ENCODE results near the gene PTPN22. TPM values are rescaled to one million over a fixed set of nuclear protein-coding genes. Genes with fewer than 3 reads are reported as not detected.

Gene PTPN22
- total and polyA plus RNA-seq, 2 donors from 2014 or later = 0.32 to 6.6 TPM

DNA sequence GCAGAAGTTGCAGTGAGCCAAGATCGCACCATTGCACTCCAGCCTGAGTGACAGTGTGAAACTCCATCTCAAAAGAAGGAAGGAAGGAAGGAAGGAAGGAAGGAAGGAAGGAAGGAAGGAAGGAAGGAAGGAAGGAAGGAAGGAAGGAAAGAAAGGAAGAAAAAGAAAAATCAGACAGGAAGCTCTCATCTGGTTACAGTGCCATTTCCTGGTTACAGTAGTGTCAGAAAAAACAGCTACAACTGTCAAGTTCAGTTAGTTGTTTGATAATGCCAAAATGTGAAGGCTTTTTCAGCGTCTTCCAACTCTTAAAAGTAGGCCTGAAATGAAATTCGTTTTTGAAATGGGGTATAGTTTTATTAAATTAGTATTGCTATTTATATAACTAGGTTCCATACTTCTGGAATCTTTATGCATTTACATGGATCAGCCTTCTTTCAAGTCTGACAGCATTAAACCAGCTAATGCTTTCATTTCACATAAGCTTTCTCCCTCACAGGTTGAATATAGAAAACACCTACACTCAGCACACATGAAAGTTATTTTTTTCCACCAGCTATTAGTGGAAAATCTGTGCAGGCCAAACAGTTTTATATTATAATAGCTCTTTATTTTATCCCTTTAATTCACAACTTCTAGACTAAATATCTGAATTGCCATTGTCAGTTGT, 21.2 kb downstream of the PTPN22 start:
- Histone ChIP-seq H3K9me3 (ENCODE audit: control insufficient read depth in 2 of 3, insufficient read depth in 1 of 3, low read length in 3 of 3) (no peaks in the 10 kb centered on the region), H3K27ac (ENCODE audit: low read depth in 2 of 2, low read length in 2 of 2) (no peak overlapping the region), H3K4me3 (ENCODE audit: low read length in 3 of 3) (no peak overlapping the region), H3K4me1 (ENCODE audit: control insufficient read depth in 2 of 3, insufficient read depth in 2 of 3, low read depth in 1 of 3, low read length in 3 of 3) (no peaks in the 10 kb centered on the region), H3K27me3 (ENCODE audit: control insufficient read depth, insufficient read depth, low read length) (no peaks in the 10 kb centered on the region), H3K9ac (ENCODE audit: low read length in 3 of 3) (no peak overlapping the region), H3K36me3 (ENCODE audit: control insufficient read depth in 2 of 3, insufficient read depth in 3 of 3, low read length in 3 of 3) (no peaks in the 10 kb centered on the region)
- DNase-seq (no peak), FAIRE-seq (no peak)
- intact Hi-C loops (cut with DNase I) = no loop called here
- TF ChIP-seq, protein P1, sequence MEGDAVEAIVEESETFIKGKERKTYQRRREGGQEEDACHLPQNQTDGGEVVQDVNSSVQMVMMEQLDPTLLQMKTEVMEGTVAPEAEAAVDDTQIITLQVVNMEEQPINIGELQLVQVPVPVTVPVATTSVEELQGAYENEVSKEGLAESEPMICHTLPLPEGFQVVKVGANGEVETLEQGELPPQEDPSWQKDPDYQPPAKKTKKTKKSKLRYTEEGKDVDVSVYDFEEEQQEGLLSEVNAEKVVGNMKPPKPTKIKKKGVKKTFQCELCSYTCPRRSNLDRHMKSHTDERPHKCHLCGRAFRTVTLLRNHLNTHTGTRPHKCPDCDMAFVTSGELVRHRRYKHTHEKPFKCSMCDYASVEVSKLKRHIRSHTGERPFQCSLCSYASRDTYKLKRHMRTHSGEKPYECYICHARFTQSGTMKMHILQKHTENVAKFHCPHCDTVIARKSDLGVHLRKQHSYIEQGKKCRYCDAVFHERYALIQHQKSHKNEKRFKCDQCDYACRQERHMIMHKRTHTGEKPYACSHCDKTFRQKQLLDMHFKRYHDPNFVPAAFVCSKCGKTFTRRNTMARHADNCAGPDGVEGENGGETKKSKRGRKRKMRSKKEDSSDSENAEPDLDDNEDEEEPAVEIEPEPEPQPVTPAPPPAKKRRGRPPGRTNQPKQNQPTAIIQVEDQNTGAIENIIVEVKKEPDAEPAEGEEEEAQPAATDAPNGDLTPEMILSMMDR (IDR thresholded peaks at IDR 0.05; ENCODE audit: borderline replicate concordance, extremely low read depth, insufficient read depth) = no peak

DNA sequence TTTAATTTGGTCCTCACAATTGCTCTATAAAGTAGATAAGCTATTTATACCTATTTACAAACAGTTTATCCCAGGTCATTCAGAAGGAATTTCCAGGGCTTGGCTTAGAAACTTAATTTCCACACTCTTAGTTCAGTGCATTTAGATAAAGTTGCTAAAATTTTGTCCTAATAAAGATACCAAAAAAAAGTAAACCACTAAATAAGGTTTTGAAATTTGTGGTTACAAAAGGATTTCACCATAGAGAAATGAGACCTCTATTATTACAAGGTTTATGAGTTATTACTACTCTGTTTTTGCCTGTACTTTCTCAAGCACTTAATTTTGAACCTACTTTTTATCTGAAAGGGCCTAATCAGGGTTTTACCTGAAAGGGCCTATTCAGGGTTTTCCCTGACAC, 22.4 kb downstream of the PTPN22 start:
- no peak for DNase-seq
- TF ChIP-seq, protein P1 (IDR thresholded peaks at IDR 0.05; ENCODE audit: borderline replicate concordance, extremely low read depth, insufficient read depth) = no peak
- Histone ChIP-seq H3K9me3 (ENCODE audit: control insufficient read depth in 2 of 3, insufficient read depth in 1 of 3, low read length in 3 of 3) (no peaks in the 10 kb centered on the region), H3K9ac (ENCODE audit: low read length in 3 of 3) (no peak overlapping the region), H3K4me1 (ENCODE audit: control insufficient read depth in 2 of 3, insufficient read depth in 2 of 3, low read depth in 1 of 3, low read length in 3 of 3) (no peaks in the 10 kb centered on the region), H3K27me3 (ENCODE audit: control insufficient read depth, insufficient read depth, low read length) (no peaks in the 10 kb centered on the region), H3K4me3 (ENCODE audit: low read length in 3 of 3) (no peak overlapping the region), H3K27ac (ENCODE audit: low read depth in 2 of 2, low read length in 2 of 2) (no peak overlapping the region), H3K36me3 (ENCODE audit: control insufficient read depth in 2 of 3, insufficient read depth in 3 of 3, low read length in 3 of 3) (no peaks in the 10 kb centered on the region)
- intact Hi-C loops (cut with DNase I) = no loop called here
- no peak for FAIRE-seq

DNA sequence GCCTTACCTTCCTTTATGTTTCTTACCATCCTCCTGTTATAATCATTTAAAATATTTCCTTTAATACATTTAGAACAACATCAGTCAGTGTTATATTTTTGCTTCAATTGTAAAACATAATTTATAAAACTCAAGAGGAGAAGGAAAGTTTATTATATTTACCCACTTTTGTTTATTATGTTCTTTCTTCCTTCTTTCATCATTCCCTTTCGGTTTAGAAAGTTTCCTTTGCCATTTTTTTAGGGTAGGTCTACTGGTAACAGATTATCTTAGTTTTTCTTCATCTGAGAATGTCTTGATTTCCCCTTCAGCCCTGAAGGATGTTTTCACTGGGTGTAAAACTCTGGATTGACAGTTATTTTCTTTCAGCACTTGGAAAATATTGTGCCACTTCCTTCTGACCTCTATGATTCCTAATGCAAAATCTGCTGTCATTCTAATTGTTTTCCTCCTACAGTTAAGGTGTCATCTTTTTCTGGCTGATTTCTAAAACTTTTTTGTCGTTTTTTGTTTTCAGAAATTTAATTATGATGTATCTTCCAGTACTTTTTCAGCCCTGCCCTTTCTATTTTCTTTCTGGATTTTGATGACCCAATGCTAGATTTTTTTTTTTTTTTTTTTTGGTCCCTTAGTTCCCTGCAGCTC, 25.0 kb downstream of the PTPN22 start:
- no peaks in the 10 kb centered on the region for H3K9me3 ChIP-seq (ENCODE audit: control insufficient read depth in 2 of 3, insufficient read depth in 1 of 3, low read length in 3 of 3)
- no peak overlapping the region for H3K27ac ChIP-seq (ENCODE audit: low read depth in 2 of 2, low read length in 2 of 2)
- H3K27me3 ChIP-seq (ENCODE audit: control insufficient read depth, insufficient read depth, low read length) = no peaks in the 10 kb centered on the region
- H3K4me1 ChIP-seq (ENCODE audit: control insufficient read depth in 2 of 3, insufficient read depth in 2 of 3, low read depth in 1 of 3, low read length in 3 of 3) = no peaks in the 10 kb centered on the region
- H3K4me3 ChIP-seq (ENCODE audit: low read length in 3 of 3) = no peak overlapping the region
- FAIRE-seq (no peak), DNase-seq (no peak)
- no peaks in the 10 kb centered on the region for H3K36me3 ChIP-seq (ENCODE audit: control insufficient read depth in 2 of 3, insufficient read depth in 3 of 3, low read length in 3 of 3)
- intact Hi-C loops (cut with DNase I) = no loop called here
- no peak overlapping the region for H3K9ac ChIP-seq (ENCODE audit: low read length in 3 of 3)
- TF ChIP-seq, protein P1 (IDR thresholded peaks at IDR 0.05; ENCODE audit: borderline replicate concordance, extremely low read depth, insufficient read depth) = no peak

All from kidney (tissue), 14 donors.